Testis (tissue), 2 donors: ENCODE data around the gene ARHGDIB.

Source experiments
- CTCF ChIP-seq, 3 experiments: fragments of 450-650 bp in 2 of 3; fragments of 200-600 bp in 1 of 3; sonication (generic) in 1 of 3; IDR thresholded peaks; one replicate each; pipeline ENCODE4 v1.5.1; 2016 to 2019; ENCODE audit warnings: antibody characterized with exemption in 3 of 3, mild to moderate bottlenecking in 2 of 3, moderate library complexity in 1 of 3
- POLR2A ChIP-seq: fragments of 450-650 bp; IDR thresholded peaks from one replicate; pipeline ENCODE4 v1.6.1; 2017; ENCODE audit warnings: antibody characterized with exemption, mild to moderate bottlenecking, moderate library complexity

GRCh38 chr12:14982562-14982961, 21.2 kb upstream of the ARHGDIB start:
- TF ChIP-seq POLR2A (no peak), CTCF (IDR thresholded peaks at IDR 0.05) (no peak)
